WTC11 (cell line): ENCODE measurements around the gene GGTLC2. TPM values are rescaled to one million over a fixed set of nuclear protein-coding genes. Genes with fewer than 3 reads are reported as not detected.

ENCODE experiments used
- ATAC-seq: fragments of 200-7000 bp; cut with Tn5 transposase; 2 replicates; pipeline ENCODE4 v1.10.0; 2021; ENCODE audit warnings: mild to moderate bottlenecking, moderate library complexity
- CTCF ChIA-PET: fragments of 300-600 bp; sonication (Branson Sonifier 250); formaldehyde crosslinking; loops from one replicate; lab custom pipeline; 2021; ENCODE audit warnings: antibody characterized with exemption; lab: Charles Lee
- POLR2A ChIA-PET: fragments of 350-600 bp; sonication (Branson Sonifier 250); formaldehyde crosslinking; loops from one replicate; lab custom pipeline; 2021; ENCODE audit warnings: antibody characterized with exemption; lab: Charles Lee
- DNase-seq: peaks from one replicate; pipeline ENCODE4 v3.0.0; 2021; ENCODE audit warnings: low spot score
- H3K27ac Mint-ChIP-seq: 2 replicates; pipeline ENCODE4 v1.8.0; 2021; ENCODE audit warnings: mixed read lengths
- H3K27me3 Mint-ChIP-seq: 2 replicates; pipeline ENCODE4 v1.8.0; 2021; ENCODE audit warnings: low read depth, mild to moderate bottlenecking, moderate library complexity, mixed read lengths
- H3K36me3 Mint-ChIP-seq: 2 replicates; pipeline ENCODE4 v1.8.0; 2021; ENCODE audit warnings: mixed read lengths
- H3K4me1 Mint-ChIP-seq: 2 replicates; pipeline ENCODE4 v1.8.0; 2022; ENCODE audit warnings: mixed read lengths
- H3K4me3 Mint-ChIP-seq: 2 replicates; pipeline ENCODE4 v1.8.0; 2021; ENCODE audit warnings: mild to moderate bottlenecking, moderate library complexity, mixed read lengths
- H3K9me3 Mint-ChIP-seq: 2 replicates; pipeline ENCODE4 v1.8.0; 2021; ENCODE audit warnings: mixed read lengths
- ARID4B ChIP-seq: sonication (generic); formaldehyde crosslinking; IDR thresholded peaks from 2 replicates; pipeline ENCODE4 v1.8.0; 2023; ENCODE audit warnings: missing genetic modification reagents, mild to moderate bottlenecking, borderline replicate concordance
- ATF6 ChIP-seq: sonication (generic); formaldehyde crosslinking; IDR thresholded peaks from 2 replicates; pipeline ENCODE4 v1.8.1; 2023; ENCODE audit warnings: mild to moderate bottlenecking, missing genetic modification reagents
- CREB1 ChIP-seq: sonication (generic); formaldehyde crosslinking; IDR thresholded peaks from 2 replicates; pipeline ENCODE4 v1.8.0; 2023; ENCODE audit warnings: mild to moderate bottlenecking, missing genetic modification reagents
- E2F1 ChIP-seq: sonication (generic); formaldehyde crosslinking; IDR thresholded peaks from 2 replicates; pipeline ENCODE4 v1.8.0; 2022; ENCODE audit warnings: mild to moderate bottlenecking, missing genetic modification reagents
- ETV6 ChIP-seq: sonication (generic); formaldehyde crosslinking; IDR thresholded peaks from 2 replicates; pipeline ENCODE4 v1.8.1; 2022; ENCODE audit warnings: mild to moderate bottlenecking, missing genetic modification reagents
- FOXP1 ChIP-seq: sonication (generic); formaldehyde crosslinking; IDR thresholded peaks from 2 replicates; pipeline ENCODE4 v1.8.0; 2022; ENCODE audit warnings: missing genetic modification reagents, mild to moderate bottlenecking, moderate library complexity, borderline replicate concordance
- NFATC4 ChIP-seq: fragments of 250-450 bp; sonication (Bioruptor Pico); IDR thresholded peaks from 2 replicates; pipeline ENCODE4 v1.9.0; 2021; ENCODE audit warnings: mild to moderate bottlenecking
- NR2C2 ChIP-seq: sonication (generic); formaldehyde crosslinking; IDR thresholded peaks from 2 replicates; pipeline ENCODE4 v1.8.0; 2022; ENCODE audit warnings: mild to moderate bottlenecking, missing genetic modification reagents
- NR3C1 ChIP-seq: sonication (generic); formaldehyde crosslinking; conservative IDR thresholded peaks from 2 replicates; pipeline ENCODE4 v1.8.1; 2023; ENCODE audit warnings: low read depth, mild to moderate bottlenecking, missing genetic modification reagents
- RELA ChIP-seq: sonication (generic); formaldehyde crosslinking; IDR thresholded peaks from 2 replicates; pipeline ENCODE4 v1.8.1; 2022; ENCODE audit warnings: missing genetic modification reagents, mild to moderate bottlenecking, borderline replicate concordance
- RORB ChIP-seq: fragments of 250-450 bp; sonication (Bioruptor Pico); IDR thresholded peaks from 2 replicates; pipeline ENCODE4 v1.9.0; 2021; ENCODE audit warnings: mild to moderate bottlenecking
- USF1 ChIP-seq: sonication (generic); formaldehyde crosslinking; IDR thresholded peaks from 2 replicates; pipeline ENCODE4 v1.8.0; 2022; ENCODE audit warnings: mild to moderate bottlenecking, missing genetic modification reagents
- ZBTB21 ChIP-seq: sonication (generic); formaldehyde crosslinking; IDR thresholded peaks from 2 replicates; pipeline ENCODE4 v1.8.1; 2023; ENCODE audit warnings: mild to moderate bottlenecking, missing genetic modification reagents, borderline replicate concordance
- ZBTB43 ChIP-seq: sonication (generic); formaldehyde crosslinking; IDR thresholded peaks from 2 replicates; pipeline ENCODE4 v1.8.1; 2023; ENCODE audit warnings: mild to moderate bottlenecking, missing genetic modification reagents
- ZNF263 ChIP-seq: sonication (generic); formaldehyde crosslinking; IDR thresholded peaks from 2 replicates; pipeline ENCODE4 v1.8.1; 2022; ENCODE audit warnings: low read depth, mild to moderate bottlenecking, moderate library complexity, missing genetic modification reagents
- ZNF425 ChIP-seq: fragments of 250-450 bp; sonication (Bioruptor Pico); conservative IDR thresholded peaks from 2 replicates; pipeline ENCODE4 v1.9.0; 2021; ENCODE audit warnings: mild to moderate bottlenecking
- ZNF512 ChIP-seq: sonication (generic); formaldehyde crosslinking; IDR thresholded peaks from 2 replicates; pipeline ENCODE4 v1.8.1; 2022; ENCODE audit warnings: missing genetic modification reagents, borderline replicate concordance
- total RNA-seq: library from RNA; stranded (reverse); gene quantifications from 3 replicates; pipeline ENCODE4 v1.2.3, GENCODE V29; 2021

Gene GGTLC2
- total RNA-seq, 1 experiment from 2014 or later: not detected

DNA sequence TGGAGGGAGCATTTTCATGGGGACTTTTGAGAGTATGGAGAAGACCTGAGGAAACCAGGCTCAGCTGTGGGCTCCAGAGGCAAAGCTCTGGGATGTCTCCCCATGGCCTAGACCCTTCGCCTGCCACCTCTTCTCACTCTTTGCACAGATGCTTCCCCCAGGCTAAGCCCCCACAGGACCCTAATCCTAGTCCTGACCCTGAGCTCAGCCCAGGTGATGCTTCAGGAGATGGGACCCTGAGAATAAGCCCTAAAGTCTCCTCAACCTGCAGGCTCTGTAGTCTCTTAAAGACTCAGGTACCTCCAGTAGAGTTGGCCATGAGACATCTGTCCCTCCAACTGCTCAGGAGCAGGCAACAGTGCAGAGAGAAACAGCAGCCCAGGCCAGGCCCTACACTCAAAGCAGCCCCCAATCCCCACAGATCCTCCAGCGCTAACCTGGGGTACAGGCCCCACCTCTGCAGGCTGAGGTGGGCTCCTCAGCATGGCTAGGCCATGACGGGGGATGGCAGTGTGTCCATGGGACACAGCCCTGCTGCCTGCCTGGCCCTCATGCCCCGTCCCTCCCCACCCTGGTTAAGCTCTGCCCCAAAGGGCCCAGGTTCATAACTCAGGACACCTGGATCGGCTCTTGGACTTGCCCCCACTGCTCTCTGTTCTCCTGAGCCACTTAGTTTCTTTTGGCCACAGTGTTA lies 39.4 kb downstream of the GGTLC2 start:
- POLR2A ChIA-PET: no interaction called here
- H3K9me3 Mint-ChIP-seq: peaks cover 14% of the 10 kb centered on the region

More for the DNA sequence above, 39.4 kb downstream of the GGTLC2 start:
- Mint-ChIP-seq H3K4me1 (no peaks in the 10 kb centered on the region), H3K27me3 (peaks cover 97% of the 10 kb centered on the region), H3K27ac (no peak overlapping the region), H3K4me3 (no peak overlapping the region), H3K36me3 (no peaks in the 10 kb centered on the region)
- no peak for TF ChIP-seq USF1
- TF ChIP-seq ZBTB21 (CRISPR knock-in tag): no peak
- no peak for TF ChIP-seq ETV6 (CRISPR knock-in tag)
- TF ChIP-seq RELA (CRISPR knock-in tag): no peak
- TF ChIP-seq RORB (CRISPR knock-in tag): no peak
- no peak for TF ChIP-seq ZNF263 (CRISPR knock-in tag)
- no peak for TF ChIP-seq ZNF425 (CRISPR knock-in tag)
- no peak for TF ChIP-seq ARID4B (CRISPR knock-in tag)
- TF ChIP-seq NR2C2 (CRISPR knock-in tag): no peak
- TF ChIP-seq ATF6 (CRISPR knock-in tag): no peak
- TF ChIP-seq NFATC4: no peak
- no peak for TF ChIP-seq ZBTB43
- TF ChIP-seq FOXP1 (CRISPR knock-in tag): no peak
- no peak for TF ChIP-seq E2F1 (CRISPR knock-in tag)
- TF ChIP-seq ZNF512 (CRISPR knock-in tag): no peak
- no peak for TF ChIP-seq CREB1 (CRISPR knock-in tag)
- TF ChIP-seq NR3C1: no peak
- ATAC-seq (no peak), DNase-seq (no peak)
- CTCF ChIA-PET: interaction anchor here (1.1 to 4.3 kb wide), 10 partner anchors 9 to 220 kb away, joined by 3 to 61 read pairs (median 8); no protein-coding TSS in a partner anchor
